ENCODE measurements around the gene LMOD1.
"Not testable (repeated sequence)": the region's sequence is repeated elsewhere in the genome, so short reads cannot be mapped to it uniquely, and the experiment has no call there.

Gene LMOD1

GRCh38 chr1:201945863-201946223 is 505 bp downstream of the LMOD1 start:
- no peak for DNase-seq

DNA sequence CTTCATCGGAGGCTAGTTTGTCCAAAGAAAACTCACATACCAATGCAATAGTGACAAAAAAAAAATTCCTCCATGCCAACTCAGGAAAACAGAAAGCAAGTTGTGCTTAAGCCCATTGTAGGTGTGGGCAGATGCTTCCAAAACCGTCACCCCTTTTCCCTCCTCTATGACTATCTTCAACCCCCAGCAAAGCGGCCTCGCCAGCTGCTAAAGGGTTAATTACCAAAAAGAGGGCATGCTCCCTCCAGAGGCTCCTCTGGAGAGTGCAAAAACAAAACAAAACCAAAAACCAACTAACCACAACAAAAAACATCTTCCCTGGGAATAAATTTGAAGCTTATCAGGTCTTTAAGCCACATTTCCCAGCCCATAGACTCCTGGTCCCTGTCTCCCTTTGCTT is 1.2 kb downstream of the LMOD1 start:
- peak; percentile 29 for DNase-seq

GRCh38 chr1:201944639-201945038 is 1.7 kb downstream of the LMOD1 start:
- no peak for DNase-seq

GRCh38 chr1:201944002-201944401 is 2.3 kb downstream of the LMOD1 start:
- DNase-seq: no peak

GRCh38 chr1:201942129-201942495 is 4.2 kb downstream of the LMOD1 start:
- no peak for DNase-seq

- DNase-seq: no peak
Measured at GRCh38 chr1:201941420-201942128, 4.8 kb downstream of the LMOD1 start.

DNA sequence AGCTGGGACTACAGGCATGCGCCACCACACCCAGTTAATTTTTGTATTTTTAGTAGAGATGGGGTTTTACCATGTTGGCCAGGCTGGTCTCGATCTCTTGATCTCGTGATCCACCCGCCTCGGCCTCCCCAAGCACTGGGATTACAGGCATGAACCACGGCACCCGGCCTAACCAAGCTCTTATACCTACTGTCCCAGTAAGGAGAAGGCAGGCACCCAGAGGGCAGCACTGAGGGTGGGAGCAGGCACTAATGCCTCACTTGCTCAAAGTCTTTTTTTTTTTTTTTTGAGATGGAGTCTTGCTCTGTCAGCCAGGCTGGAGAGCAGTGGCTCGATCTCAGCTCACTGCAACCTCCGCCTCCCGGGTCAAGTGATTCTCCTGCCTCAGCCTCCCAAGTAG is 6.0 kb downstream of the LMOD1 start:
- DNase-seq: not testable (repeated sequence)

DNA sequence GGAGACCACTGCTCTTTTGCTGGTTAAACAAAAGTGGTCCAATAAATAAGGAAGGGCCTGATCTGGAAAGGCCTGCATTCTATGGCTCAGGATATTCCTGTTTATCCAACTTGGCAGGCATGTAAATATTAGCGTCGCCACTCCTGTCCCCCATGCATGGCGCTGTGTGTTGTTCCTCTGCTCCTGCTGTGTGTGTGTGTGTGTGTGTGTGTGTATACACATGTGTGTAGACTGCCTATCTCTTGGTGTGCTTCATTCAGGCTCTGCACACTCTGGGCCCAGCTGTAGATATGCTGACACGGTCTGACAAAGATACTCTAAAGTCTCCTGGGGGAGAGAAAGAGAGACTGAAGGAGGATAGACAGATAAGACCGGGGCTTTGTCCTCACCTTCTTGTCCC is 6.8 kb downstream of the LMOD1 start:
- DNase-seq: no peak

GRCh38 chr1:201939148-201939547 is 7.2 kb downstream of the LMOD1 start:
- no peak for DNase-seq

- DNase-seq: no peak
Measured at GRCh38 chr1:201938440-201939035, 7.8 kb downstream of the LMOD1 start.

GRCh38 chr1:201937624-201938213 is 8.6 kb downstream of the LMOD1 start:
- DNase-seq: peak; percentile 77

DNA sequence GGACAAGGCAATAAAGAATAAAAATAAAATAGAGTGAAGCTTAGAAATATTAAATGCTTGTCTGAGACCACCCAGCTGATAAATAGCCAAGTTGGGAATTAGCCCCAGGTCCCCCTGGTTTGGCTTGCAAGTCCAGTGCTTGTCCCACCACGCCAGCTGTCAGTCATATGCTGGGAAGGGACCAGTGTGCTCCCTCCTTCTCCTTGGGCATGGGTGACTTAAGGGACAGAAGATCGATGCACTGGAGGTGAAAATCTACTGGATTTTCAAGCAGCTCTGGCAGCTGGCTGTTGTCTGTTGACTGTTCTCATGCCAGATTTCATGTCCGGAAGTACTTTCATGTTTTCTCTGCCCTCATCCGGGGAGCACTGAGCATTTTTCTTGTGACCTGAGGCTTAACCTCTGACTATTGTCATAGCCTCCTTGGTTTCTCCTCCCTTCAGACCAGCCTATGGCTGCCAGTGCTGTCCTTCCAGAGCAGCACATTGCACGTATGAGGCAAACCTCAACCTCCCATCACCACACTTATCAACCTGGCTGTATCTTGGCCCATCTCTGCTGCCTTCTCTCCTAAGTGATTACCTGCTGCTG is 12.4 kb downstream of the LMOD1 start:
- peak; percentile 31 for DNase-seq

DNA sequence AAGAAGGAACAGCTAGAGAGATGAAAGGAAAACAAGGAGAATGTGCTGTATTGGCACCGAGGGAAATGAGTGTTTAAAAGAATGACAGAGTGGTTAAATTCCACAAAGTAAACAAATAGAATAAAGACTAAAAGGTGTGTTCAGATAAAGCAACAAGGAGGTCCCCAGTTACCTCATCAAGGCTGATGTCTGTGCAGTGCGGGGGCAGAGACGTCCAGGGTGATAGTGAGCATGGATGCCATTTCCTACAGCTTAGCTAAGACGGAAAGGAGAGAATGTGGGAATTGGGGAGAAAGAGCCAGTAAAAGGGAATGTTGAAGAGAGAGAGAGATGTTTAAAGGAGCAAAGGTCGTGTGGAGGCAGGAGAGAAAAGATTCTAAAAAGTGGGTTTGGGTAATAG is 15.5 kb downstream of the LMOD1 start:
- DNase-seq: no peak

DNA sequence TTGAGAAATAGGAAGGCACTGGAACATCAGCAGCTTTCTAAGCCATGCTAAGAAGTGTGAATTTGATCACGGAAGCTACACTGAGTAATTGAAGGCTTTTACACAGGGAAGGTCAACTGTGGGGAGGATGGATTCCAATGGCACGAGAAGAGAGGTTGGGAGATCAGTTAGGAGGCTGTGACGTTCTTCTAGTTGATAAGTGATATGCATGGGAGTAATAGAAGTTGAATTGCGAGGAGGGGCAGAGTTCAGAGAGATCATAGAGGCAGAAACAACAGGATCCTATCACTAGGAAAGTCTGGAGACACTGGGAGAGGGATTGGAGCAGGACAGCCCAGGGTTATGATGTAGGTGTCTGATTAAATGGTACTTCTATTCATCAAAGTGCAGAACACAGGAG is 16.2 kb downstream of the LMOD1 start:
- DNase-seq: no peak

DNA sequence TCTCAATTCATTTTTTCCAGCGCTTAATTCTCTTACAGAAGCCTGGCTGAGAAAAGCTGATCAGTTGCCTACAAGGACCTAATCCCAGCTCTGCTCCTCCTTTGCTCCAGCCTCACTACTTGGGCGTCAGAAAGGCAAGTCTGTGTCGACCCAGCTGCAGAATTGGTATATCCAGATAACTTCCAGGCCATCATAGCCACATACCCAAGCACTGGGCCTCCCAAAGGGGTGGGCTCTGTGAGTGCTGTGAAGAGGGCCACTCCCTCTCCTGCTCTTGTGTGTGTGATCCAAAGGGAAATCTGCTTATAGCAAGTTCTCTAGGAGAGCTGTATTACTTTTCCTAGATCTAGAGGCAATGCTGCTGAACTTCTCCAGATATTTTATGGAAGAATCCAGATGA is 18.1 kb downstream of the LMOD1 start:
- no peak for DNase-seq

DNA sequence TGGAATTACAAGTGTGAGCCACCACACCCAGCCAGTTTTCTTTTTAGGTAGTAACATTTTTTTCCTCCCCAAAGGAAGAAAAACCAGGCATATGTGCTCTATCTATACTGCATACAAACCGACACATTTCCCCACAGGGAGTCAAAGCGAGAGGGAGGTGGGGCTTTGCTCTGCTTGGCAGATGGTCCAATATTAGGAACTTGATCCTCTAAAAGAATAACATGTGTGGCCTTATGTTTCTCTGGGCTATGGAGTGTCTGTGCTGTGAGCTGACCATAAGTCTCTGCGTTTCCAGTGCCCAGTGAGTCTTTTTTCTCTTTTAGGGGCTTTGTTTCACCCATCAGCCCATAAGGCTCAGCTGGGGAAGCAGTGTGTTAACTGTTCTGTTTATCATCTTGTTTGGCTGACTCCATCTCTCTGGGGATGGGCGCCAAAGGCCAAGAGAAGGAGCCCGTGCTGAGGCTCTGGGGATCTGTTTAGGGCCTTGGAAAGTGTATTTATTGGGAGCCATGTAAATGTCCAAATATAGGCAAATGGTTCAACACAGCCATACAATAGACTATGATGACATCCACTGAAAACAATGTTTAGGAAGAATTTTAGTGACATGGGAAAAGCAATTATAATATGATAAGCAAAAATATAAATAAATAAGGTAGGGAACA is 20.2 kb downstream of the LMOD1 start:
- DNase-seq: peak; percentile 67

DNA sequence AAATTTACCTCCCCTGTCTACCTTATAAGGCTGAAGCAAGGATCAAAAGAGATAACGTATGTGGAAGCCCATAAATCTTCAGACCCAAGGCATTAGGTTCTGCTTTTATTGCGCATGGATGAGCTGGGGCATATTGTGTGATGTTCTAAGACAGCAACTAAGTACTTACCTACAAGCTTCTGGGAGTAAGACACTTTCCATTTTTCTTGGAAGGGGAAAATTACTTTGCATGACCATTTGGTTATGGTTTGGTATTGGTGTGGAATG is 21.1 kb downstream of the LMOD1 start:
- no peak for DNase-seq

DNA sequence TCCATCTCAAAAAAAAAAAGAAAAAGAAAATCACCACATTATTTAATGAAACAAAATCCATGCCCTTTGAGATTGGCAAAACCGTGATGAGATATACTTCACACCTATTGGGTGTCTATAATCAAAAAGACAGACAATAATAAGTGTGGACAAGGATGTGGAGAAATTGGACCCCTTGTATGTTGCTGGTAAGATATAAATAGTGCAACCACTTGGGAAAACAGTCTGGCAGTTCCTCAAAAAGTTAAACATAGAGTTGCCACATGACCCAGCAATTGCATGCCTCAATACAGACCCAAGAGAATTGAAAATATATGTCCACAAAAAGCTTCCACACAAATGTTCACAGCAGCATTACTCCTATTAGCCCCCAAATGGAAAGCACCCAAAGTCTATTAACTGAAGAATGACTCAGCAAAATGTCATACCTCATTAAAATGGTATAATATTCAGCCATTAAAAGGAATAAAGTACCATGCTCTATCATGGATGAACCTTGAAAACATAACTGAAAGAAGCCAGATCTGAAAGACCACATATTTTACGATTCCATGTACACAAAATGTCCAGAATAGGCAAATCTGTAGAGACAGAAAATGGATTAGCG is 24.3 kb downstream of the LMOD1 start:
- no peak for DNase-seq

- no peak for DNase-seq
Measured at GRCh38 chr1:201918343-201918742, 28.0 kb downstream of the LMOD1 start.

GRCh38 chr1:201917362-201918033 is 28.9 kb downstream of the LMOD1 start:
- peak; percentile 80 for DNase-seq

GRCh38 chr1:201916649-201917249 is 29.6 kb downstream of the LMOD1 start:
- peak; percentile 78 for DNase-seq

Measured in fibroblast of skin of scalp (primary cell).